BLaER1 (cell line): Measurements from ENCODE around the gene MTF1.

ENCODE experiments used
- H3K27ac ChIP-seq: shearing (Covaris generic); formaldehyde crosslinking; 2 replicates; pipeline ENCODE4 v1.8.1; 2022
- H3K27me3 ChIP-seq: shearing (Covaris generic); formaldehyde crosslinking; 2 replicates; pipeline ENCODE4 v1.8.1; 2022
- H3K36me3 ChIP-seq: shearing (Covaris generic); formaldehyde crosslinking; 2 replicates; pipeline ENCODE4 v1.8.1; 2022
- H3K4me1 ChIP-seq: shearing (Covaris generic); formaldehyde crosslinking; 2 replicates; pipeline ENCODE4 v1.8.1; 2022
- H3K4me2 ChIP-seq: shearing (Covaris generic); formaldehyde crosslinking; 2 replicates; pipeline ENCODE4 v1.8.1; 2022
- H3K4me3 ChIP-seq: shearing (Covaris generic); formaldehyde crosslinking; 2 replicates; pipeline ENCODE4 v1.8.1; 2022
- H3K9ac ChIP-seq: shearing (Covaris generic); formaldehyde crosslinking; 2 replicates; pipeline ENCODE4 v1.8.1; 2022
- H3K9me3 ChIP-seq: shearing (Covaris generic); formaldehyde crosslinking; 2 replicates; pipeline ENCODE4 v1.8.1; 2022
- H4K20me1 ChIP-seq: shearing (Covaris generic); formaldehyde crosslinking; 2 replicates; pipeline ENCODE4 v1.8.1; 2022
- Cebpa-rat ChIP-seq: shearing (Covaris generic); IDR thresholded peaks from 2 replicates; pipeline ENCODE4 v1.8.1; 2022

MTF1 gene

GRCh38 chr1:37814252-37814651, 45.1 kb downstream of the MTF1 start:
- peaks cover 67% of the 10 kb centered on the region for H3K36me3 ChIP-seq
- H4K20me1 ChIP-seq, result peaks cover 6% of the 10 kb centered on the region; the same call in 1 of the 2 replicates
- no peak overlapping the region for H3K9ac ChIP-seq
- no peak for TF ChIP-seq Cebpa-rat
- no peak overlapping the region for H3K27ac ChIP-seq
- H3K27me3 ChIP-seq, result no peaks in the 10 kb centered on the region
- H3K4me2 ChIP-seq, result no peak overlapping the region
- H3K4me3 ChIP-seq, result no peak overlapping the region
- H3K9me3 ChIP-seq, result no peaks in the 10 kb centered on the region
- H3K4me1 ChIP-seq, result peaks cover 5% of the 10 kb centered on the region

- no peak overlapping the region for H3K9ac ChIP-seq
- no peak overlapping the region for H3K4me2 ChIP-seq
- peaks cover 11% of the 10 kb centered on the region for H3K4me1 ChIP-seq
- no peaks in the 10 kb centered on the region for H3K9me3 ChIP-seq
- H3K27ac ChIP-seq, result no peak overlapping the region
- no peak for TF ChIP-seq Cebpa-rat
- peaks cover 61% of the 10 kb centered on the region for H3K36me3 ChIP-seq
- no peak overlapping the region for H3K4me3 ChIP-seq
- peaks cover 12% of the 10 kb centered on the region; the same call in 1 of the 2 replicates for H4K20me1 ChIP-seq
- H3K27me3 ChIP-seq, result no peaks in the 10 kb centered on the region
These were observed 45.8 kb downstream of the MTF1 start for GRCh38 chr1:37813529-37814145.

- Histone ChIP-seq H3K9me3 (no peaks in the 10 kb centered on the region), H3K4me1 (peaks cover 22% of the 10 kb centered on the region), H4K20me1 (peaks cover 30% of the 10 kb centered on the region), H3K27ac (no peak overlapping the region), H3K36me3 (peaks cover 44% of the 10 kb centered on the region), H3K4me3 (no peak overlapping the region), H3K27me3 (no peaks in the 10 kb centered on the region), H3K9ac (no peak overlapping the region), H3K4me2 (no peak overlapping the region)
- TF ChIP-seq Cebpa-rat, result no peak
These were observed 48.3 kb downstream of the MTF1 start for GRCh38 chr1:37811027-37811655.

GRCh38 chr1:37809942-37810341, 49.5 kb downstream of the MTF1 start:
- Histone ChIP-seq H3K9ac (no peak overlapping the region), H3K9me3 (no peaks in the 10 kb centered on the region), H3K4me3 (no peak overlapping the region), H4K20me1 (peaks cover 42% of the 10 kb centered on the region), H3K4me1 (peaks cover 24% of the 10 kb centered on the region), H3K4me2 (no peak overlapping the region), H3K36me3 (peaks cover 44% of the 10 kb centered on the region), H3K27ac (no peak overlapping the region), H3K27me3 (no peaks in the 10 kb centered on the region)
- TF ChIP-seq Cebpa-rat, result no peak

GRCh38 chr1:37808369-37809319, 50.7 kb downstream of the MTF1 start:
- Histone ChIP-seq H3K27ac (peak overlapping the region; percentile 99), H3K4me2 (peak overlapping the region; percentile 95), H3K27me3 (no peaks in the 10 kb centered on the region), H3K9me3 (no peaks in the 10 kb centered on the region), H4K20me1 (peaks cover 50% of the 10 kb centered on the region), H3K9ac (peak overlapping the region; percentile 99), H3K4me3 (peak overlapping the region; percentile 100), H3K36me3 (peaks cover 47% of the 10 kb centered on the region), H3K4me1 (peaks cover 24% of the 10 kb centered on the region)
- TF ChIP-seq Cebpa-rat, result no peak

- peaks cover 50% of the 10 kb centered on the region for H3K36me3 ChIP-seq
- no peaks in the 10 kb centered on the region for H3K9me3 ChIP-seq
- H4K20me1 ChIP-seq, result peaks cover 59% of the 10 kb centered on the region
- TF ChIP-seq Cebpa-rat, result no peak
- H3K4me3 ChIP-seq, result peak within 1 kb of the TSS; percentile 100
- H3K27ac ChIP-seq, result peak within 1 kb of the TSS; percentile 99
- H3K9ac ChIP-seq, result peak within 1 kb of the TSS; percentile 99
- H3K4me1 ChIP-seq, result peaks cover 24% of the 10 kb centered on the region
- H3K4me2 ChIP-seq, result peak within 1 kb of the TSS; percentile 95
- H3K27me3 ChIP-seq, result no peaks in the 10 kb centered on the region
These were observed 51.6 kb downstream of the MTF1 start, which contains the start of the genes C1orf122 and YRDC for GRCh38 chr1:37807555-37808368. C1orf122 (plus strand) TSS chr1:37807790; CDS start chr1:37808405, 615 bp downstream. YRDC (minus strand) TSS chr1:37808208; CDS start chr1:37808180, 28 bp downstream.

- peak overlapping the region; percentile 99 for H3K9ac ChIP-seq
- H3K4me1 ChIP-seq, result peaks cover 24% of the 10 kb centered on the region
- peak overlapping the region; percentile 72 for H3K4me2 ChIP-seq
- peaks cover 52% of the 10 kb centered on the region for H3K36me3 ChIP-seq
- H4K20me1 ChIP-seq, result peaks cover 65% of the 10 kb centered on the region
- H3K27me3 ChIP-seq, result no peaks in the 10 kb centered on the region
- H3K27ac ChIP-seq, result peak overlapping the region; percentile 99
- peak overlapping the region; percentile 100 for H3K4me3 ChIP-seq
- H3K9me3 ChIP-seq, result no peaks in the 10 kb centered on the region
- no peak for TF ChIP-seq Cebpa-rat
These were observed 52.2 kb downstream of the MTF1 start for GRCh38 chr1:37807220-37807554.

- H4K20me1 ChIP-seq, result peaks cover 87% of the 10 kb centered on the region
- no peaks in the 10 kb centered on the region for H3K9me3 ChIP-seq
- no peaks in the 10 kb centered on the region for H3K27me3 ChIP-seq
- H3K4me2 ChIP-seq, result no peak overlapping the region
- H3K36me3 ChIP-seq, result peaks cover 95% of the 10 kb centered on the region
- no peak overlapping the region for H3K27ac ChIP-seq
- H3K4me1 ChIP-seq, result peaks cover 13% of the 10 kb centered on the region
- no peak overlapping the region for H3K9ac ChIP-seq
- no peak for TF ChIP-seq Cebpa-rat
- H3K4me3 ChIP-seq, result no peak overlapping the region
These were observed 57.0 kb downstream of the MTF1 start for GRCh38 chr1:37802439-37802838.

- no peak for TF ChIP-seq Cebpa-rat
- Histone ChIP-seq H3K36me3 (peaks cover 73% of the 10 kb centered on the region), H3K4me3 (no peak overlapping the region), H3K27ac (no peak overlapping the region), H3K4me2 (no peak overlapping the region), H3K9ac (no peak overlapping the region), H3K27me3 (no peaks in the 10 kb centered on the region), H4K20me1 (peaks cover 62% of the 10 kb centered on the region), H3K9me3 (no peaks in the 10 kb centered on the region), H3K4me1 (peaks cover 18% of the 10 kb centered on the region)
These were observed 61.5 kb downstream of the MTF1 start for GRCh38 chr1:37797750-37798345.
